HG02943 (cell line): Measurements from ENCODE around the gene SNTB2.
"Not testable (repeated sequence)": the region's sequence is repeated elsewhere in the genome, so short reads cannot be mapped to it uniquely, and the experiment has no call there.

Source experiments
- ATAC-seq: cut with Tn5 transposase; IDR thresholded peaks from one replicate; pipeline ENCODE4 v1.9.1; 2021; ENCODE audit warnings: mild to moderate bottlenecking, low read depth, moderate library complexity; ENCODE audit not compliant: unreplicated experiment

Gene SNTB2

DNA sequence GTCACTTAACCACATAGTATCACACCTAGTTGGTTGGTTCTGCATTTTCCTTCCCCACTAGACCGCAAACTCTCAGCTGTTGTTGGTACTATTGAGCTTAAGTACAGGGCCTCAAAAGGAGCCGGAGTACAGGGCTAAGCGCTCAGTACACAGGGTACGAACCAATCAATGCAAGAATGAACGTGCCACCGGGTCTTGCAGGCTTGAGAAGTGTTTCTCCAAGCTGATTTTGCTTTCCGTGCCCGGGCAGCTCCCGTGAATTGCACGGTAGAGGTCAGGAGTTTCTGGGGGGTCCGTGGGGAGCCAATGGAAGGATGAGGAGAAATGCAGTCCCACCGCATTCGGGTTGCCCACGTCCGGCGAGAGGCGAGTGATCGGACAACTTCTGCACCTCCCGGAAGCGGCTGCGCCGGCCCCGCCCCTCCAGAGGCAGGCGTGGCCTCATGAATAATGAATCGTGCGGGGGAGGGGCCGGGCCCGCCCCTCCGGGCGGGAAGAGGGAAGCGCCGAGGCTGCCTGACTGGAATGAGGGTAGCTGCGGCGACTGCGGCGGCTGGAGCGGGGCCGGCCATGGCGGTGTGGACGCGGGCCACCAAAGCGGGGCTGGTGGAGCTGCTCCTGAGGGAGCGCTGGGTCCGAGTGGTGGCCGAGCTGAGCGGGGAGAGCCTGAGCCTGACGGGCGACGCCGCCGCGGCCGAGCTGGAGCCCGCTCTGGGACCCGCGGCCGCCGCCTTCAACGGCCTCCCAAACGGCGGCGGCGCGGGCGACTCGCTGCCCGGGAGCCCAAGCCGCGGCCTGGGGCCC lies at the start of gene SNTB2:
SNTB2 (plus strand) TSS at position 523 of the 804 bp plus-strand sequence; CDS start at position 526, 3 bp downstream.
- peak; percentile 79 for ATAC-seq

DNA sequence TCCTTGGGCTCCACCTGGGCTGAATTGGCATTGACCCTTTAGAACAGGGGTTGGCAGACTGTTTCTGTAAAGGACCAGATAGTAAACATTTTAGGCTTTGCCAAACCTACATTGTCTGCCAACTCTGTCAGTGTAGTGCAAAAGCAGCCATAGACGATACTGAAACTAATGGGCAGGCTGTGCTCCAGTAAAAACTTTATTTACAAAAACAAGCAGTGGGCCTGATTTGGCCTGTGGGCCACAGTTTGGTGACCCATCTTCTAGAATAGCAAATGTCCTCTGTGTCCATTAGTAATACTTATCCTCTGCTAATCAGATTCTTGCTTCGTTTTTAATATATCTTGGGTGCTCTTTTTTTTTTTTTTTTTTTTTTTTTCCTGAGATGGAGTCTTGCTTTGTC lies 48.4 kb upstream of the SNTB2 start:
- no peak for ATAC-seq

DNA sequence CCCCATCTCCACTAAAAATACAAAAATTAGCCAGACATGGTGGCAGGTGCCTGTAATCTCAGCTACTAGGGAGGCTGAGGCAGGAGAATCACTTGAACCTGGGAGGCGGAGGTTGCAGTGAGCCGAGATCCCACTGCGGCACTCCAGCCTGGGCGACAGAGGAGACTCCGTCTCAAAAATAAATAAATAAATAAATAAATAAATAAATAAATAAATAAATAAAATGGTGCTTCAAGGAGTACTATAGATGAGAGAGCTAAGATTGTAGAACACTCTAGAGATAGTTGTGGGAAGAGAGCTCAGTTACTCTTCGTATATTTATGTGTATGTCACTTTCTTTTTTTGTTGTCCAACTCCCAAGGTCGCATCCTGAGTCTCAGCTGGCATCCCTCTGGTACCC lies 47.5 kb upstream of the SNTB2 start:
- ATAC-seq, result not testable (repeated sequence)

DNA sequence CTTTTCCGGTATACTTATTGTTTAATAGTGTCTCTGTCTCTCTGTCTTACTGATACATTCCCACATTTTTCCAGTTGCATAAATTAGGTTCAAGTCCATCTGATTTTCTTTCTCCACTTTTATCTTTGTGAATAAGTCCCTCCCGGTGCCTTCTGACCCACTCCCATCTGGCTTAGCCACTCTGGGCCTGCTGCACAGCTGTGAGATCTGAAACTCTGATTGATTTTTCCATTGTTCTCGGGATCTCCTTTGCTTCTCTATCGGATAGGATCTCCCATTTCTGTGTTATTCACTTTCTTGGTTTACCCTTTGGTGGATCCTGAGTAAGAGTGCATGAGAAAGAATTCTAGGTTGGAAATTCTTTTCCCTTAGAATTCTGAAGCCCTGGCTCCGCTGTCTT lies 46.0 kb upstream of the SNTB2 start:
- no peak for ATAC-seq

DNA sequence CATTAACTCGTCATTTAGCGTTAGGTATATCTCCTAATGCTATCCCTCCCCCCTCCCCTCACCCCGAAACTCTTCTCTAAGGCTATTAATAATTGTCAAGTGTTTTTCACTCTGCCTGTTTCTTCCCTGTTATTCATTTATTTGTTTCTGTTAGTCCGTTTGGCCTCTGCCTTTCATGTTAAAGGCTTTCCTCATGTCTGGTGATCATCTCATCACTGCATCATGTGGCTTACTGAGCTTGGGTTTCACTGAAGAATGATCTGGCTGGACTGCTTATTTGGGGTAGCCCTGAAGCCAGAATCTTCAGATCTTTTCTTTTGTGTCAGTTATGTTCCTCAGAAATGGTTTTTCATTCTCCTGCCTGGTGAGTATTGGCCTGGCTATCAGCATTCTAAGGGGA lies 45.0 kb upstream of the SNTB2 start:
- ATAC-seq, result no peak

DNA sequence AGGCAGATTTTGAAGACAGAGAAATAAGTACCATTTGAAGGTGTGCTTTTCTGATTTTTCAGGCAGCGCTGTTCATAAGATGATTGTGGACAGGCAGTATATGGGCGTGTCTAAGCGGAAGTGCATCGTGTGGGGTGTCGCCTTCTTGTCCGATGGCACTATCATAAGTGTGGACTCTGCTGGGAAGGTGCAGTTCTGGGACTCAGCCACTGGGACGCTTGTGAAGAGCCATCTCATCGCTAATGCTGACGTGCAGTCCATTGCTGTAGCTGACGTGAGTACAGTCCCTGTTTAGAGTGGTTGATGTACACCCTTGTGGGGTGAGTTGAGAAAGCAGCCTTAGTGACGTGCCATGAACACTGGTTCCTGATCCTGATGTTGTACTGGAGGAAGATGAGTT lies 43.8 kb upstream of the SNTB2 start:
- ATAC-seq, result no peak

DNA sequence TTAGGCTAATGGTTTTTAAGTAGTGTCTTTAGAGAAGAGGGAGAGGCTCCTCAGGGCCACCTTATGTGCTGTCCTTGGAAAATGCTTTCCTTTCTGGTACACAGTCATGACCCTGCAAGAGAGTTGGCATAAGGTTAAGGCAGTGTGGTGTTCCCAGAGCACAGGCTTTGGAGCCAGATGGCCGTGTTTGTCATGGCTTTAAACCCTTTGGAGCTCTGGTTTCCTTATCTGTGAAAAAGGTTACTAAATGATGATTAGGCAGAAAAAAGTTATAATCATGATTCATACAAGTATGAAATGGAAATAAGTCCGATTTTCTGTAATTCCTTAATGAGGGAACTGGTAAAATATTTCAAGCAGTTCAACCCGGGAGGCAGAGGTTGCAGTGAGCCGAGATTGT lies 41.3 kb upstream of the SNTB2 start:
- ATAC-seq, result no peak

DNA sequence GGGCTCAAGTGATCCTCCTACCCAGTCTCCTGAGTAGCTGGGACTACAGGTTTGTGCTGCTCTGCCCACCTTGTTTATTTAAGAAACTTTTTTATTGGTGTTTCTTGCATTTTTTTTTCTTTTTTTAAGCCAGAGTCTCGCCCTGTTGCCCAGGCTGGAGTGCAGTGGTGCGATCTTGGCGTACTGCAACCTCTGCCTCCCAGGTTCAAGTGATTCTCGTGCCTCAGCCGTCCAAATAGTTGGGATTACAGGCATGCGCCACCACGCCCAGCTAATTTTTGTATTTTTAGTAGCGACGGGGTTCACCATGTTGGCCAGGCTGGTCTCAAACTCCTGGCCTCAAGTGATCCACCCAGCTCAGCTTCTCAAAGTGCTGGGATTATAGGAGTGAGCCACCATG lies 37.3 kb upstream of the SNTB2 start:
- not testable (repeated sequence) for ATAC-seq

DNA sequence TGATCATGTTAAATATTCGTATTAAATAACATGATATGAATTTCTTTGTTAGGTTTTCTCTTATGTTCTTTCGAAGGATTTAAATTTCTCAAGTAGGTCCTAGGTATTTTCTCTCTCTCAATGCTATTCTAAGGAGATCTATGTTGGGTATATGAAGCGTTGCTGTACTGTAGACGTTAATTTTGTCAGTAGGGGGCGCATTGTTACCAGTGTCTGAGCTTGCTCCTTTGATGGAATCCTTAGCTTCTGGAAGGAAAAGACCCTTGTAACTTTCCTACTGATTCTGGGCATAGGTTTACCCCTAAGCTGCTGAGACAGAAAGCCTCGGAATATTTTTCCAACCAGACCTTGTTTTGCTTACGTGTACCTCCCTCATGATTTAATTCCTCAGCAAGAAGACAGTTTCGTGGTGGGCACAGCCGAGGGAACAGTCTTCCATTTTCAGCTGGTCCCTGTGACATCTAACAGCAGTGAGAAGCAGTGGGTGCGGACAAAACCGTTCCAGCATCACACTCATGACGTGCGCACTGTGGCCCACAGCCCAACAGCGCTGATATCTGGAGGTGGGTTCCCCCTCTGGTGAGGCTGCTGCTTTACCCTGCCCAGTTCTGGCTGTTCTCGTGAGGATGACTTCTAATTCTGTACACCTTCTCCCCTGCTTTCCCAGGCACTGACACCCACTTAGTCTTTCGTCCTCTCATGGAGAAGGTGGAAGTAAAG lies 36.7 kb upstream of the SNTB2 start:
- no peak for ATAC-seq

DNA sequence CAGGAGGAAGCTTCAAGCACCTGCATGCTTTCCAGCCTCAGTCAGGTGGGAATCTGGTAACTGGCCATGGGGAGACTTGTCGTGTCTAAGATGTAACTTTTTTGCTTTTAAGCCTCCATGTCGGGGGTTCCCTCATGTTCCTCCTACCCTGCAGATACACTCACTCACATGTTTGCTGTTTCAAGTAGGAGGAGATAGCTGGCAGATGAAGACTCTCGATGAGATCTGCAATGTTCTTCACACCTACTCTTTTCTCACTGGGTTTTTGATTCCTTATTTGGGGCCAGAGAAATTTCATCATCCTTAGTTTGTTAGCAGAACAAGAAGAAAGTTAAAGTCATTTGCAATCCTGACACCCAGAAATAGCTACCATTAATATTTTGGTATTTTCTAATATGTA lies 29.8 kb upstream of the SNTB2 start:
- ATAC-seq, result no peak

DNA sequence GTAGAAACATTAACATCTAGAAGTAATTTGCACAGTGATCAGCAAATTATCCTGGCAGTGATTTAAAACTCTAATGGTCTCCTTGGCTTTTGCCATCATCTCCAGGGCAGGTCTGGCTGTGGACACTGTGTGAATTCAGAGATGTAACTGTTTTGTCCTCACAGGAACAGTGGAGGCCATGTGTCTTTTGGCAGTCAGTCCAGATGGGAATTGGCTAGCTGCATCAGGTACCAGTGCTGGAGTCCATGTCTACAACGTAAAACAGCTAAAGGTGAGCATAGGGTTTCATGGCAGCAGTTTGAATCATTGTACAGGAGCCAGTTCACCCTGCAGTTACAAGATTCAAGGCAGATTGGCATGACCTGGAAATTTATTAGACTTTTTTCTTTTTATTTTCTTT lies 26.8 kb upstream of the SNTB2 start:
- no peak for ATAC-seq

DNA sequence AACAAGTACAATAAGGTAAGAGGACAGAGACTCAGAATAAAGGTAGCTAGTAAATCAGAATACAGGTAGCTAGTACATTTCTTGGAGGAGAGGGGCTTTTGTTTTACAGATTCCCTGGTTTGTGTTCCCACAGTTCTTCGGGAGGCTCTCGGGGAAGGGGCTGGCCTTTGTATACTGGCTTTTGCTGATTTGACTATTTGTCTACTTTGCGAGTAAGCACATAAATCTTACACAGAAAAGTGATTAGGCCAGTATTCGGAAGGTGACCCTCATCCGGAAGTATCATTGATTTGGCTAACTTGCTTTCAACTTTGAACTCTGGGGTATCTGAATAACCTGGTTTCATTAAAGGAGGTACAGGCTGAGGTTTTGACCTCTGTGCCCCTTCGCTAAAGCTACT lies 21.4 kb upstream of the SNTB2 start:
- no peak for ATAC-seq

DNA sequence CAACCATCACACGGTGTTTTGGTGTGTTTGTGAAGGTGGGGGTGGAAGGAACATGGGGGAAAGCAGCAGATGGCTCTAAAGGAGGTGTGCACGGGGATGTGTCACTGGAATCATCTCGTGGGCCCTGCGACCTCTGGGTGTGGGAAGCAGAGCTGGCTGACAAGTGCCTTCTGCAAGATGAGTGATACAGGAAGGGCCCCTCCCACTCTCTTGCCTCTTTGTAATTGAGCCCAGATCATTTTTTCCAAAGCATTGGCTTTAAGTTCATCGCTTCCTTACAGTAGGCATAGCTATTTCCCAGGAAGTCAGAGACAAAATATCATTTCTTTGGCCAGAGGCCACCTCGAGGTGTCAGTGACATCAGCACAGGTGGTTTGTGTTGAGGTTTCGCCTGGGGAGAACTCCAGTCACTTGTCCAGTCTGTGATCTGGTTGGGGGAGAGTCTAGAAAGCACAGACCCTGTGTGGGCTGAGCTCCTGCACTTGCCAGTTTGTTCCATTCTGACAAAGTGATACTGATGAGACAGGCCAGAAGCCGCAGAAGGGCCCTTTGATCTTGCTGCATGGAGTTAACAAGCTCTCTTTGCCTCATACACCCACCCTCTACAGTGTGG lies 20.6 kb upstream of the SNTB2 start:
- ATAC-seq, result no peak

DNA sequence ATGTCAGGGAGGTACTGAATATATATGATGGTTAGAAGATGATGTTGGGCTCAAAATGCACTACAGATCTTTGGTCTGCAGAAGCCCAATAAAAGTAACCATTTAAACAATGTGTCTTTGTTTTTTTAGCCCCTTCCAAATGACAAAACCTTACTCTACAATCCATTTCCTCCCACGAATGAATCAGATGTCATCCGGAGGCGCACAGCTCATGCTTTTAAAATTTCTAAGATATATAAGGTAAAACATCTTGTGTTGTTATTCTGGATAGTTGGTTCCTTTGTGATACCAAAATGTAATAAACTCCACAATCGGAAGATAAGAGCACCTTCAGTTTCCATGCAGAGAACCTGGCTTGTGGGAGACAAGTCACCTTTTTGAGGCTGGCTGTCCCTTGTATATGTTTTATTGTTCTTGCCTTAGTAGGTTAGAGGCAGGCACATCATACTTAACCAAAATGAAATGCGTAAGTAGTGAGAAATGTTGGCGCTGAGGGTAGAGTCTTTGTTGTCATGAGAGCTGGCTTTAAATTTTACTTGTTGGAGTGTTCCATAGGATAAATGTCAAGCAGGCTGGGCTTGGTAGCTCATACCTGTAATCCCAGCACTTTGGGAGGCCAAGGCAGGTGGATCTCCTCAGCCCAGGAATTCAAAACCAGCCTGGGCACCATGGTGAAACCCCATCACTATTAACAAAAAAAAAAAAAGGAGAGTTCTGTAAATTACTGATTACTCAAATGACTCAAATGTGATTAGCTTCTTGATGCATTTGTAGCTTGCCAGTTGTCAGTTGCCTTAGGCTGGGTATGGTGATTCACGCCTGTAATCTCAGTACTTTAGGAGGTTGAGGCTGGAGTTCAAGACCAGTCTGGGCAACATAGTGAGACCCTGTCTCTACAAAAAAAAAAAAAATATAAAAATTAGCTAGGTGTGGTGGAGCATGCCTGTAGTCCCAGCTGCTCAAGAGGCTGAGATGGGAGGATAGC lies 19.7 kb upstream of the SNTB2 start:
- no peak for ATAC-seq

DNA sequence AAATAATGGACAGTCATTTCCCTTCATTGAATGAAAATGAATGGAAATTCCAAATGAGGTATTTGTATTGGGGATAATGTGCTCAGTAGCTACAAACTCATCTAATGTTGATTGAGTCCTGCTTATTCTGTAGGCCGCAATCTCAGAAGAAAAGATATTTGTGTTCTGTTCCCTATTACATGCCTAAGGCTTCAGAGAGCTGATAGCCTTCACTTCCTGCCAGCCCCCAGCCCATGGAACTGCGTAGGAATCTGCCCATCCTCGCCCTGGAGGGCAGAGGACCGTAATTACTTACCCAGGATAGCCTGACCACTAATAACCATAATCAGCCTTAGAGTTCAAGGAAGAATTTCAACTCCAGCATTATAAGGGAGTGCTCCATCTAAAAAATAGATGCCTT lies 17.9 kb upstream of the SNTB2 start:
- ATAC-seq, result no peak

DNA sequence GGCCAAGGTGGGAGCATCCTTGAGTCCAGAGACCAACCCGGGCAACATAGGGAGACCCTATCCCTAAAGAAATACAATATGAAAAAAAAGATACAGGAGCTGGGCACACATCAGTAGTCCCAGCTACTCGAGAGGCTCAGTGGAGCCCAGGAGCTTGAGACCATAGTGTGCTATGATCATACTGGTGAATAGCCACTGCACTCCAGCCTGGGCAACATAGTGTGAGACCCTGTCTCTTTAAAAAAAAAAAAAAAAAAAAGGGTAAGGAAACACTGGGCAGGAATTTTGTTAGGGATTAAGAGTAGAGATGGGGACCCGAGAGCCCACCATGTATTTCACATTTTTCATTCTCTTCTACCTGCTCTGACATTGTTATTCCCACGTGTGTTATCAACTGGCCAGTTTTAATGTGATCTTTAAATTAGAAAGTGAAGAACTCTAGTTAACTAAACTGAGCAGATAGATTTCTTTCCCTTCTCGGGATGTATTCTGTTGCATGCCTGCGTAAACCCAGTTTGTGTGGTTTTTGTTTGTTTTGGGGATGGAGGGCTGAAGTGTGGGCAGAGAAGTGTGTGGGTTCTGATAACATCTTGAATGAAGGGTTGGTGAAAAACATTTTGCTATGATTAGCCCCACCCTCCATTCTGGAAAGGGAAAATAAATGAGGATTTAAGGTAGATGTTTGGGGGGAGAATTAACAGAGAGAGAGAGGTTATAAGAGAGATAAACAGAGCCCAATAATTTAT lies 17.2 kb upstream of the SNTB2 start:
- ATAC-seq, result no peak

DNA sequence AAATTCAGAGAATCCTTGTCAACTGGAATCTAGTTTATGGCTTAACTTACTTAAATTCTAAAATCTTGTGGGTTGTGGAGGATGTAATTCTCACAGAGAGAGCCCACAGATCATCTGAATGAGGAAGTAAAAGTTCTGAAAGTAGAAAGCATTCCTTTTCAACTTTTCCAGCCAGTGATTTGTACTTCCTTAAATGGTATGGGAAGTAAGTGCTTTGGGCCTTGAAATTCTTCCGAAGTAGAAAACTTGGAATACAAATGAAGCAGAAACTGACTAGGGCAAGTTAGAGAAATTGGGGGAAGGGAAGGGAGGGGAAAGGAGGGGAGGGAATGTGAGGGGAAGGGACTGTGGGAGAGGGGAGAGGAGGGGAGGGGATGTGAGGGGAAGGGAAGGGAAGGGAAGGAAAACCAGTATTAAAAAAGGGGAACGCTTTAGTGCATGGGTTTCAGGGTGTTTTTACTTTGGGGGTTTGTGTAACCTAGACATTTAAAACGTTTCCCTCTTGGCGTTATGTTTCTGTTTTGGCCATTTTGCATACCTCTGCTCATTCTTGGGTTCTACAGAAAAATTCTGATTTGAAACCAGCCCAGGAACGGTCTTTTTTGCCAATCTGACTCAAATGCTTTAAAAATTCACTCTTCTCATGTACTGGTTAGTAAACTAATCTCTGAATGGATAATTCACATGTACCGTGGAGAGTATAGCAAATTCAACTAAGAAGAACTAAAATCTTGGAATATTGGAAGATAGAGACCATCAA lies 15.5 kb upstream of the SNTB2 start:
- ATAC-seq, result no peak

DNA sequence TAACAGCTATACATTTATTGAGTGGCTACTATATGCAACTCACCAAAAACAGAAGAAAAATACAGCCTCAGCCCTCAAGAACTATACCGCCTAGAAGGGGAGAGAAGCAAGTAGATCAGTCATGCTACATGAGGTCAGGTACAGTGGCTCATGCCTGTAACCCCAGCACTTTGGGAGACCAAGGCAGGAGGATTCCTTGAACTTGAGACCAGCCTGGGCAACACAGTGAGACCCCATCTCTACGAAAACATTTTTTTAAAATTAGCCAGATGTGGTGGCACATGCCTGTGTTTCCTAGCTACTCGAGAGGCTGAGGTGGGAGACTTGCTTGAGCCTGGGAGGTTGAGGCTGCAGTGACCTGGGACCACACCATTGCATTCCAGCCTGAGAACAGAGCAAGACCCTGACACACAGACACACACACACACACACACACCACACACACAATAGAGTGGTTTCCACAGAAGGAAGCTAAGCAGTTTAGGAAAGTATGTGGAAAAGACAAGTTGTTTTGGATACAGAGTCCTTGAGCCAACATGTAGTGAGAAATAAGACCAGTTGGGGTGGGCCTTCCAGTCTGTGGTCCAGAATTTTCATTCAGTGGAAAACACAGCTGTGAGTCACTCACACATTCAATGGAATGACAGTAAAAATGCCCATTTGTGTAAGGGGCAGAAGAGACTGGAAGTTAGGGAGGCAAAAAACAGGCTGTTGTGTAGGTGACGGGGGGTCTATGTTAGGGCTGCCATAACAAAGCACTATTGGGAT lies 10.7 kb upstream of the SNTB2 start:
- ATAC-seq, result no peak
